Dermis microvascular lymphatic vessel endothelial cell (primary cell): ENCODE measurements around the gene CACNA1G. TPM values are rescaled to one million over a fixed set of nuclear protein-coding genes. Genes with fewer than 3 reads are reported as not detected.

ENCODE experiments used
- DNase-seq, 2 donors: peaks; one replicate each; pipeline versions ENCODE4 v3.0.0 to v3.0.0-alpha.2; 2010; ENCODE audit warnings: low read depth in 2 of 2
- total RNA-seq: library from RNA; depleted of rRNA; stranded (reverse); fragments of >200 nt; gene quantifications from 2 replicates; pipeline ENCODE4 v1.2.1, GENCODE V29; 2014

Gene CACNA1G
- total RNA-seq, 1 donor from 2014 or later: not detected

DNA sequence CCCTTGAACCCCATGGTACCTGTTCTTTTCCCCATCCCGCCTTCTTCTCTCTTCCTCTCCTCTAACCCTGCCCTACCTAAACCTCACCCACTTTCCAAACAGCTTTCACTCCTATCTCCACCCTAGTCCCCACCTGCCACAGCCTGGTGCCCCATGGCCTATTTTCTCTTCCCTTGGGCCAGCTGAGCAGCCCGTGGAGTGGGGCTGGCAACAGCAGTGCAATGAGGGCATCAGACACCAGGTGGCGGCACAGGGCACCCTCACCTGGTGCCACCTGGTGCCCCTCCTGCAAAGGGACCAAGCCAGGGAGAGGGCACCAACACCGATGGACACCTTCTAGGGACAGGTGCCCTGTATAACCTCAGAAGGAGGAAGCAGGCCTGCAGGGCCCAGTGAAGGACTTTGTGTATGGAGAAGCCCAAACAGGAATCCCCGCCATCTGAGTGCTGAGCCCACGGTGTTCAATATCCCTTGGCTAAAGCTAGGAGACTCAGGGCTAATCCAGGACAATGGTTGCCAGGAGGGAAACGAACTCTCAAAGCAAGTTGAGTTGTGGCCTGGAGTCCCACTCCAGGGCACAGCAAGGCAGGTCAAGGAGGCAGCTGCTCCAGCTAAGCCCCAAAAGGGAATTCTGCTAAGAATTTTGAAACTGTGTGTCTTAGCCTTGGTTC is 70.1 kb downstream of the CACNA1G start:
- peak in 1 of 2 donors; percentile 35 for DNase-seq

DNA sequence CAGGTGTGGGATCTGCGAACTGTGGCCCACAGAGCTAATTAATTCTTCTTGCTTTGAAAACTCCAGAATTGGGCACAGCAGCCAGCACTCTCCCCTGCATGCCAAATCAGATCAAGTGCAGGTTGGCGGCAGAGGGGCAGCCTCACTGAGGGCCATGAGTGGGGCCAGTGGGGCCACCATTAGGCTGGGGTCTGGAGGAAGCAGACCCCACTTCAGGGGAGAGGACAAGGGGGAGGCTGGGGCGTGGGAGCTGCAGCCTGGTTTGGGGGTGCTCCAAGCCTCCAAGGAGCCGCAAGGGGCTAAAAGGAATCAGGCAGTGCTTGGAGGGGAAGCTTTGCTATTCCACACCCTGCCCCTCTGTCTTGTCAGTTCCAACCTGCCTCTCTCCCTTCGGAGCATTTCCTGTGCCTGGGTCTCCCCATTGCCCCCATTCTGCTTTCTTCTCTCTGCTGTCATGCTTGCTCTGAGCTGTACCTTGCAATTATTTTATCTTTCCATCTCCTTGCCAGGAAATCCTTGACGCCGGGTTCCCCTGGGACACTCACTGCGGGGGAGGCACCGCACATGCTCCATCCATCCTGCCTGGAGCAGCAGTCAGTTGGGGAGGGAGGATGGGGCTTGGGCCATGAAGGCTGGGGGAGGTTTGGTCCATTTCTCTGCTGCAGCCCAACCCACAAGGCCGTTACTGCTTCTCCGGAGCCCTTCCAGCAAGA is 70.8 kb downstream of the CACNA1G start:
- DNase-seq: no peak

GRCh38 chr17:50631908-50632571 is 71.5 kb downstream of the CACNA1G start:
- DNase-seq: no peak

GRCh38 chr17:50632637-50633036 is 72.1 kb downstream of the CACNA1G start:
- no peak for DNase-seq

DNA sequence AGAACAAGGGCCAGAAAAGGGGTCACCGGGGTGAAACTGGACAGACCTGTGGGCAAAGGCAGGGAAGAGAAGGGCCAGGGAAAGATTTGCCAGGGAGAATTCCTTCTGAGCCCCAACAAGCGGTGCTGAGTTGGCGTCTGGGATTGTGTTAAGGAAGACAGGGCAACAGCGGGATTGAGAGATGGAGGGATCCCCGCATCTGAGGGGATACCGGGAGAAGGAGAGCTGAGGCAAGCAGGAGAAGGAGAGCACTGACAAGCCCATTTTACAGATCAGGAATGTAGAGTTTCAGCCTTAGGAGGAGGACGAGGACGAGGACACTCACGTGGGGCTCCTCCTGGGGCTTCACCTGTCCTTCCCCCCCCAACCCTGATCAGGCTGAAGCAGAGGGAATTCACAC is 73.2 kb downstream of the CACNA1G start:
- no peak for DNase-seq

GRCh38 chr17:50634224-50634914 is 73.9 kb downstream of the CACNA1G start, which contains the start of gene ABCC3:
ABCC3 (plus strand) TSS chr17:50634881; CDS start chr17:50634937, 56 bp downstream.
- DNase-seq: peak in 1 of 2 donors; percentile 22

DNA sequence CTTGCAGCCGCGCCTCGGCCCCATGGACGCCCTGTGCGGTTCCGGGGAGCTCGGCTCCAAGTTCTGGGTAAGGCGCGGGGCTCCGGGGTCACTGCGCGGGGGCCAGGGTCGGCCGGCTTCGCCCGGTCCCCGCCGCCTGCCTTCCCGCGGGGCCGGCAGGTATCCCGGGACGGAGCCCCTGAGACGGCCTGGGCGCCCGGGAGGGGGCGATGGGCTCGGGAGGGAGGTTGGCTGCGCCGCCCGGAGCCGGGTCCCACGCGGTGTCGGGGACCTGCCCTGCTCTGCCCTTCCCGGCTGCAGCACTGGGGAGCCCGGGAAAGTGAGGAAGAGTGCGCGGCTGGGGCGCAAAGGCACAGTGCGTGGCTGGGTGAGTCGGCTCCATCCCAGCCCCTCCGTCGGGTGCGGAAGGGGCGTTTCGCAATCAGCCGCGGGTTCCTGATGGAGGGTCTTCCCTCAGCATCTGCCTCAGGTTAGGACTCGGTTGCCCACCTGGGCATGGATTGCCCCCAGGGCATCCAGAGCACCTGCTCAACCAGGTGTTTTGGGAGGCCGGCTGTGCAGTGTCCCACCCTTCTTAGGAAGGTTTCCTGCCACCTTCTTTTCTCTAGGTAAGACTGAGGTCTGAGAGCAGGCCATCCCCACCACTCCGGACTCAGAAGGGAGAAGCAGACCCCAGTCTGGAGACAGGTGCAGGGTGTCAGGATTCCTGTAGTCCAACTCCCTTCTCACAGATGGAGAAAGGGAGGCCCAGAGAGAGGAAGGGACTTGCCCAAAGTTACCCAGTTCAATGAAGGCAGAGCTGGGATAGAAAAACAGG is 74.6 kb downstream of the CACNA1G start:
- no peak for DNase-seq

DNA sequence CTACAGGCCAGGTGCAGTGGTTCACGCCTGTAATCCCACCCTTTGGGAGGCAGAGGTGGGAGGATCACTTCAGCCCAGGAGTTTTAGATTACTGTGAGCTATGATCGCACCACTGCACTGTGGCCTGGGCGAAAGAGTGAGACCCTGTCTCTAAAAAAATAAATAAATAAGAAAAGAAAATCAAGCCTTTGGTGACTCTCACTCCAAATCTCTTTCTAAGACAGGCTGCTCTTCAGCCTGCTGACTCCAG is 75.1 kb downstream of the CACNA1G start:
- no peak for DNase-seq

- DNase-seq: no peak
Measured at GRCh38 chr17:50635982-50636803, 75.7 kb downstream of the CACNA1G start.

- no peak for DNase-seq
Measured at GRCh38 chr17:50636804-50637195, 76.3 kb downstream of the CACNA1G start.

- no peak for DNase-seq
Measured at GRCh38 chr17:50637829-50638605, 77.5 kb downstream of the CACNA1G start.

DNA sequence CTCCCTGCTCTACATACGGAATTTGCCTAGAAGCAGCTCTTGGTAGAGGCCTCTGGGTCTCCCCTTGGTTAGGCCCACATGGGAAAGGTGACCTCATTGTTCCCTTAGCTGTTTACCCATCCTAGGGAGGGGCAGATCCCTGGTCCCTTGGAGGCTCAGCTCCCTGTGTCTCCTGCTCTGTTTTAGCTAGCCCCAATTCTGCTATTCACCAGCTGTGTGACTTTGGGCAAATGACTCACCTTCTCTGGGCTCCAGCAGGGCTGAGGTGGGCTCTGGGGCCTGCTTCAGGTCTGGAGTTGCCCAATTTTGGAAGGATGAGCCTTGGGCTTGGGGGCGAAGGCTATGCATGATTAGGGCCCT is 78.1 kb downstream of the CACNA1G start:
- DNase-seq: no peak

DNA sequence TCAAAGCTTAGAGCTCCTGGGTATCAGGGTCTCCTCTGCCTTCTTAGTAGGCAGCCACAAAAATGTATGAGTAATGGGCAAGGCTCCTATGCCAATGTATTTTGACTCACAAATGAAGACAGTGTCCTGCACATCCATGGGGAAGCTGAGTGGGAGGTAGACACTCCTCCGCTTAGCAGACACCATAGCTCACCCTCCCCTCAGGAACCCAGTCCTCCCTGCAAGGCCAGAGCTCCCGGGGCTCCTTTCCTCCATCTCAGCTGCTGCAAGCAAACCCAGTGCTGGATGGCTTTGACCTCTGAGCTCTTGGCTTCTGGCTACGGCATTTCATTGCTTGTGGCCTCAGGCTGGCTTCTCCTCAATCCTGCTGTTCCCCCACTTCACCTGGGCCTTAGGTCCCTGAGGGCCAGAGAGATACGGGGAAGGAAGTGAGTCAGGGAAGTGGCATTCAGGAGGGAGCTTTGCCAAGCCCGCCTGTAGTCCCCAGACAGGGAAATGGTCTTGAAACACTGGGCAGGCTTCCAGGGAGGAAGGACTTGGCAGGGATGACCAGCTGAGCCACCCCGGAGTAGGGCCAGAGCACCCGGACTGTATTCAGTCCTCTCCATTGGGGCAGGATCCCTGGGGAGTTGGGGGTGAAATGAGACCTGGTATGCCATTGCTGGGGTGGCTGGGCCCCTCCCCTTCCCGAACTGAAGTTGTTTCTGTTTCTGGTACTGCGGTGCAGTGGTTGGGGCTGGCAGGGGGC is 78.6 kb downstream of the CACNA1G start:
- DNase-seq: peak in 1 of 2 donors; percentile 88

DNA sequence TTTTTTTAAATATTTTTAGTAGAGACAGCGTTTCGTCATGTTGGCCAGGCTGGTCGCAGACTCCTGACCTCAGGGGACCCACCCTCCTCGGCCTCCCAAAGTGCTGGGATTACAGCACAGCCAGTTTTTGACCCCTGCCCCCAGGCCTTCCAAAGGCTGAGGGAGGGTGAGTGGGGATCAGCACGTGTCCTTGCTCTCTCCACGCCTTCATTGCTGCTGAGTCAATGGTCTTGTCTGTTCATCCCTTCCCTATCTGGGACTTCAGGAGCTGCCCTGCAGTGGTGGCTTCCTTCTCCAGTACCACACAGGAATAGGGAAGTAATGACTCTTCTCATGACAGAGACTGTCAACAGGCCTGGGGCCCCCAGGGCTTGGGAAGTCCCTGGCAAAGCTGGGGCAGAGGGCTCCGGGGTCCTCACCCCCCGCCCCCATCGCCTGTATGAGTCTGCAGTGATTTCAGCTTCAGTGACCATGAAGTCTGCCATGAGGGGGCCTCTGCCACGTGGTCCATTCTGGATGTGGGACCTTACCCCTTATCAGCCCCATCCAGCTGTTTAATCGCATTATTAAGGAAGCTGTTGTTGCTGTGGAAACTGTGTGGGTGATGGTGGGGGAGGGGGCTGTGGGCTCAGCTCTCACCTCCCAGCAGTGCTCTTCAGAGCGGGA is 80.3 kb downstream of the CACNA1G start:
- peak; percentile 59 to 78 for DNase-seq

GRCh38 chr17:50641357-50641756 is 80.8 kb downstream of the CACNA1G start:
- DNase-seq: no peak

DNA sequence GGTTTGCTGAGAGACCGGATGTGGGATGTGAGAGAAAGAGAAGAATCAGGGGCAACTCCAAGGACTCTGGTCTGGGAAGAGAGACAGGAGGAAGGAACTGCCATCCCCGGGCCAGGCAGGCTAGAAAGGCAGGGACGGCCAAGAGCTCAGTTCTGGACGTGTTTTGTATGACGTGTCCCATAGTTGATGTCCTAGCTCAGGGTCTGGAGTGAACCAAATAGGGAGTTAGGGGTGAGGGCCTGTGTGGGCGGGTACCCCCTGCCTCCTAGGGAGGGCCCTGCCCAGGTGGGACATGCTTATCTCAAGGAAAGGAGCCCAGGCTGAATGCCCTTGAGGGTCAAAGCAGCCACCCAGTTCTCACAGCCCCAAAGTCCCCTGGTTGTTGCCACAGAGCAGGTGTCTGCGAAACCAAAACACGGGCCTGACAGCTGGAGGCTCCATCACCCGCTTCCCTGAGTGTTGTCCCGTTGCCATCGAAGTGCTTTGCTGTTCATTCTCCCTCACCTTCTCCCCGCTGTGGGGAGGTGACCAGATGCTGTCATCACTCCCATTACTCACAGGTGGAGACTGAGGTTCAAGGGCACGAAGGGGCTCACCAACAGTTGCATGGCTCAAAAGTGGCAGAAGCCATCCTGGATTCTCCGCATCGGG is 81.7 kb downstream of the CACNA1G start:
- no peak for DNase-seq

DNA sequence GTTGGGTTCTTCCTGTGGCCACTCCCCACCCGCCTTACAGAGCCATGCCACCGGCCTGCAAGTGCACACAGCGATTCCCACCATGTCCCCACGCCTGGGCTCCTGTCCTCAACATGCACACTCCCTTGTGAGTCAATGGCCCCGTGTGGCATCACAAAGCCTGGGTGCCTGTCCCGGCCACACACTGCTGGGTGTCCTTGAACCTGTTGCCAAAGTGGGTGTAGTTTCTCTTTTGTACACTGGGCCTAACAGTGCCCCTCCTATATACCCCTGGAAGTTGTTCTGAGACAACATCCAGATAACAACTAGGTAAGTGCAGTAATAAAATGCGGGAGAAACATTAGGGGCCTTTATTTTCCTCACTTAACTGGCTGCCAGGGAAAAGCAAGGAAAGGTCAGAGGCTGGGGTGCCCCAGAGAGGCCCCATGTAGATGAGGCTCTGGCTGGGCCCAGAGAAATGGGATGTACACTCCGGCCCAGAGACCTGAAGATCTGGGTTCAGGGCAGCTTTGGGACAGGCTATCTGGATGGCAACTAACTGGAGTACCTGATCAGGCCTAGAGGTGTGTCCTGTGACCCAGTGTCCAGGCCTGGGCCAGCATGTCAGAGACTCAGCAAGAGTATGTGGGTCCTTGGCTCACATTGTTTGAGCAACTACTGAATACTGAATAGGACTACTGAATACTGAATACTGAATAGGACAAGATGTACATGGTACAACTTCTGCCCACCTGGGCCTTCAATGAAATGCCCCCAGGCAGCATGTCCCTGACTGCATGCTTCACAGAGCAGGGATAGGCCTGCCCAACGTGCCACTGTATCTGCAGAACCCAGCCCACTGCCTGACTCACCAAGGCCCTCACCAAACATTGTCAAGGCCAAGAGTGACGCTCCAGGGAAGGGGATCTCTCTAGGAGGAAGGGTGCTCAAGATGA is 82.5 kb downstream of the CACNA1G start:
- DNase-seq: no peak
